GM23248 (cell line): ENCODE measurements around the gene NDUFC1.

Experiments used
- EZH2 ChIP-seq: fragments of 200-600 bp; sonication (generic); IDR thresholded peaks from 2 replicates; pipeline ENCODE4 v1.6.1; 2018; ENCODE audit warnings: antibody characterized with exemption, mild to moderate bottlenecking; ENCODE audit not compliant: insufficient read depth, poor library complexity, severe bottlenecking
- EZH2phosphoT487 ChIP-seq: fragments of 200-600 bp; sonication (generic); IDR thresholded peaks from 2 replicates; pipeline ENCODE4 v1.6.1; 2018; ENCODE audit warnings: antibody characterized with exemption, moderate library complexity, mild to moderate bottlenecking, low read depth; ENCODE audit not compliant: insufficient read depth

DNA sequence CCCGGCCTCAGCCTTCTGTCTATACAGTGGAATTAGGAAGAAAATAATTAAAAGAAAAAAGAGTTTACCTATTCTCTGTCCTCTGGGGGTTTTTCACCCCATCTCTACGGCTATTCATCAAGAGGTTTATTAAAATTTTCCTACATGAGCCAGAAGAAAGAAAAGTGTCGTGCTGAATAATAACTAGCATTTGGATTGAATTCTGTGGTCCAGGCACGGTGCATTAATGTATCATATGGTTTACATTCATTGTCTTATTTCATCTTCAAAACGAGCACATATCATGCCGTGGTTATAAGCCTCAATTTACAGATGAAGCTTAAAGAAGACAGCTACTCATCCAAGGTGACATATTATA is 6.4 kb downstream of the NDUFC1 start:
- no peak for TF ChIP-seq EZH2
- TF ChIP-seq EZH2phosphoT487 = no peak
